Activated CD8-positive, alpha-beta memory T cell treated with anti-CD3 and anti-CD28 coated beads, Interleukin-2, amount 50 U/mL, for 4 hours (primary cell): ENCODE data around the gene KRT77.
"Not testable (repeated sequence)": the region's sequence is repeated elsewhere in the genome, so short reads cannot be mapped to it uniquely, and the experiment has no call there.

Experiments used
- DNase-seq: peaks from one replicate; pipeline ENCODE4 v3.0.0-alpha.2; 2020

Gene KRT77

DNA sequence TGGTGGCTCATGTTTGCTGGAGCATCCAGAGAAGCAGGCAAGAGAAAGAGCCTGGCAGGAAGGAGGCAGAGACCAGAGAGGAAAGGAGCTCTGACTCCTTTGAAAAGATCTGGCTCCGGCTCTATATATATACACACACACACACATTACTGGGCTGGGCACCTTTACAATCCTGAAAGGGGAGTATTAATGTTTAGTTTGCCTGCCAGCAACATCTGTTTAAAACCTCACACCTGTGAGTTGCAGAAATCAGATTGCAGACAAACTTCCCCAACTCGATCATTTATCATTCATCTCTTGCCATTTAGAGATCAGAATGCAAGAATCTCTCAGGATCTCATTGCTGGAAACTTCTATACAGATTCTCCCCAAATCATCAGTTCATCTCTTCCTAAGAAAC, at the start of gene KRT77:
KRT77 (minus strand) TSS at position 101 of the 400 bp plus-strand sequence; CDS start at position 11, 90 bp downstream.
- no peak for DNase-seq

- DNase-seq: no peak
Measured at GRCh38 chr12:52752516-52752915, 49.2 kb upstream of the KRT77 start.

DNA sequence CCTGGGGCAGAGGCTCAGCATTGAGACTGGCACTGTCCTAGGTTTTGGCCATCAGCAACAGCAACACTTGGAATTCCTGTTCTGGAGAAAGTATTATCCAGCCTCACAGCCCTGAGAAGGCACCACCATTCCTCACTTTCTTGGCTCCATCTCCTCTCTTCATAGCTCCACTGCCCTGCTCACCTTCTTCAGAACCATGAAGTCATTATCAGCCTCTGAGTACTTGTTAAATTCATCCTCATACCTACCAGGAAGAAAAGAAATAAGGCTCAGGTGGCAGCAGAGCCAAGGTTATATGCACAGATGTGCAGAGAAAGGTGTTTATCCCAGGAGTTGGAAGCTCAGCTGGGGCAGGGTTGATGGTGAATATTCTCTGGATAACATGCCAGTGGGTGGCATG, 48.5 kb upstream of the KRT77 start:
- DNase-seq: no peak

GRCh38 chr12:52750532-52750931, 47.2 kb upstream of the KRT77 start:
- not testable (repeated sequence) for DNase-seq

DNA sequence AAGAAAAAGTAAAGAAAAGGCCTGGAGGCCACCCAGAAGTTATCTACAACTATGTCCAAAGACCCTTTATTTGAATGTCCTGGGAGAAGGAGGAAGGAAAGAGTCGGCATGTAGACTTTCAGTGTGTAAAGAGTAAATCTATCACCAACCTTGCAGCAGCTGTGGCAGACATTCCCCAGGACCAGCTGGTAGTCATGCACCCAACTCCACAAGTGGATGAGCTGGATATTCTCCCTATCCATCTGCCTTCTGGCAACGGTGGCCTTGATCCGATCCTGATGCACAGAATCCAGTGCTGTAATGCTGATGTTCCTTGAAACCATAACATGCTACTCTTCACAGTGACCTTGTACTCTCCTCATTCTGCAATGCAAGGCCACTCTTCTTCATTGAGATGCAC, 46.5 kb upstream of the KRT77 start:
- no peak for DNase-seq

DNA sequence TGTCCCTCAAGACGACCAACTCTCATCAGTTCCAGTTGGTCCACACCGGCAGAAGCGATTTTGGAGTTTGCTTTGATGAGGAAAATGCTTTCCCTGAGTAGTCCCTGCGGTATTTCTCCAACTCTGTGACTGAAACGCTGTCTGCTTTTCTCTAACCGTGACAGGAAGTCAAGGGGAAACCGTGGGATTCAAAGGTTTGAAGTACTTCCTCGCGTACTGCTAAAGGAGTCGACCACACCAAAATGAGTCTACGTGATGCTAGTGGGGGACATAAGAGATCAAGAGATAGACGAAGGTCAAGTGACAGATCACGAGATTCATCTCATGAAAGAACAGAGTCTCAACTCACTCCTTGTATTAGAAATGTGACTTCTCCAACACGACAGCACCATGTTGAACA, 45.3 kb upstream of the KRT77 start:
- no peak for DNase-seq

GRCh38 chr12:52745554-52745953, 42.2 kb upstream of the KRT77 start:
- no peak for DNase-seq

DNA sequence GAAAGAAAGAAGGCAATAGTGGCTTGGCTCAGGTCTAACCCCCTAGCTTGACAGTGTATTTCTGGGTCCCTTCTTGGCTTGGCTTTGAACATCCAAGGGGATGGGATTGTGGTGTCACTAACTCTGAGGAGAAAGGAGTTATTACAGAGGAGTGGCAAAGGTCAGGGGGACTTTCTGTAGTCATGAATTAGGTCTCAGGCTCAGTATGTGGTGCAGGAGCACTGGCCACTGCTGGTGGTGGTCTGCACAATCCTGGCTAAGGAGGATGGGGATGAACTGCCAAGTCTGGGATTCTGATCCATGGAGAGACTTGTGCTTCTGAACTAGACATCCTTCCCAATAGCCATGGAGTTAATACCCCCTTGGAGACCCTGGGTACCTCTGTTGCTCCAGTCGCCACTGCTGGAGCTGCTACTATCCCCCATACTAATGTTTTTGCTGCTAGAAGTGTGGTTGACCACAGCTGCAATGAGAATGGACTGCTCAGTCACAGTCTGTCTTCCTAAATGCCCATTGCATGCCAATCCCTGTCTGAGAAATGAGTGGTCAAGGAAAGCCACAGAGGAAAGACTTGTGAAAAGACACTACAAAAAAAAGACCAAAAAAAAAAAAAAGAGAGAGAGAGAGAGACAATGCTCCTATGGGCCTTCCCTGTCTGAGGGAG, 41.3 kb upstream of the KRT77 start:
- DNase-seq: no peak

- no peak for DNase-seq
Measured at GRCh38 chr12:52742822-52743457, 39.6 kb upstream of the KRT77 start.

- no peak for DNase-seq
Measured at GRCh38 chr12:52742196-52742580, 38.9 kb upstream of the KRT77 start.

- DNase-seq: peak; percentile 56
Measured at GRCh38 chr12:52741375-52742195, 38.3 kb upstream of the KRT77 start.

DNA sequence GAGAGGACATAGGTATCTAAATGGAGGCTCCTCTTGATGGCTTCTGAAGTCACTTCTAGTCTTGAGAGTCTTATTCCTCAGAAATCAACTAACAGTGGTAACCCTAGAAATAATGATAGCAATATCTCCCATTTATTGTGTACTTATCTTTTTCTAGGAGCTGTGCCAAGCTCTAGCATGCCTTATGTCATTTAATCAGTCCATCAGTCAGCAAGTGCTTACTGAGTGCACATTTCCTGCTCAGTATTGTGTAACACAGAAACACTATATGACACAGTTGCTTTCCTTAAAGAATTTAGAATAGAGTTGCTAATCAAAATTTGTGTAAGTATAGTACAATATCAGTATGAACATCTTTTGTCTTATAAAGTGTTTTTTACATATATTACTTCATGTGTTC, 37.3 kb upstream of the KRT77 start:
- DNase-seq: no peak

DNA sequence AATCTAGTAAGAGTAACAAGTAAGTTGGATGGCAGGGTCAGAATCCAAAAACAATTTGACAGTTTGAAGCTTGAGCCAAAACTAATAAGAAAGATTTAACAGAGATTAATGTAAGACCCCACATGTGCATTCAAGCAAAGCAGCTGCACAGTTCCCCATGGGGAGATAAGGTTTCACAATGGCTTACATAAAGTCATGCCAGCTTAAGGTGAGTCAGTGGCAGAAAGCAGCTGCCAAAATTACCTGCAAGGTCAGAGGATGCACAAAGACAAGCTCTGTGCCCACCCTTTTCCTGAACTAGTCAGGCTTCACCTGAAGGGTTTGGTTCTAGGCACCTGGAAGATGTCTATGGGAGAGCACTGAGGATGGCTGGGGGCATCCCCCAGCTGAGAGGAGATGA, 36.6 kb upstream of the KRT77 start:
- DNase-seq: no peak

- DNase-seq: no peak
Measured at GRCh38 chr12:52735816-52736632, 32.7 kb upstream of the KRT77 start.

DNA sequence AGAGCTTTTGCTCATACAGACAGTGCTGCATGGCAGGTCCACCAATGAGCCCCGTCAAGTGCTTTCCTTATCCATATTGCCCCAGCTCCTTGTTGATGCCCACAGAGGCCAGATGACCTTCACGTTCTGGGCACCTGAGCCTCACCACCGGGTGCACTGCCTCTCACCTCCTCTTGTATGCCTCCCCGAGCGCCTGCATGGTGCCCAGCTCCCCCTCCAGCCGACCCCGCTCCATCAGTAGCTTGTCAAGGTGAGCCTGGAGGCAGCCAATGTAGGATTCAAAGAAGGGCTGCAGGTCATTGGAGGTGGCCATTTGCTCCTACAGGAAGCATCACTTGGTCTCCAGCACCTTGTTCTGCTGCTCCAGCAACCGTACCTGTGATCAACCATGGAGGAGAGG, 31.8 kb upstream of the KRT77 start:
- no peak for DNase-seq

- no peak for DNase-seq
Measured at GRCh38 chr12:52730793-52731192, 27.5 kb upstream of the KRT77 start.

DNA sequence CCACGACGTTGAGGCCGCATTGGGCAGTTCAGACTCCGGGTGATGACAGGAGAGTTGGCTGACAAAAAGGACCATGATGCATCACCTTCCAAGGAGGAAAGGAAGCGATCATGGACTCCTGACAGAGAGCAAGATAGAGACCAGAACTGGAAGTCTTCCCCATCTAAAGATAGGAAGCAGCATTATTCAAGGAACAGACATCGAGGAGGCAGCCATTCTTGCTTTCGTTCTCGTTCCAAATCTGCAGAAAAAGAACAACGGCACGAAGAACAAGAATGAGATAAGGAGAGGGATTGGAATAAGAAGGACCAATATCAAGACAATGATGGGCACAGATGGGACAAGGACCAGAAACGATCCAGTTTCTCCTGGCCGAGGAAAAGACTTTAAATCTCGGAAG, 27.1 kb upstream of the KRT77 start:
- no peak for DNase-seq

DNA sequence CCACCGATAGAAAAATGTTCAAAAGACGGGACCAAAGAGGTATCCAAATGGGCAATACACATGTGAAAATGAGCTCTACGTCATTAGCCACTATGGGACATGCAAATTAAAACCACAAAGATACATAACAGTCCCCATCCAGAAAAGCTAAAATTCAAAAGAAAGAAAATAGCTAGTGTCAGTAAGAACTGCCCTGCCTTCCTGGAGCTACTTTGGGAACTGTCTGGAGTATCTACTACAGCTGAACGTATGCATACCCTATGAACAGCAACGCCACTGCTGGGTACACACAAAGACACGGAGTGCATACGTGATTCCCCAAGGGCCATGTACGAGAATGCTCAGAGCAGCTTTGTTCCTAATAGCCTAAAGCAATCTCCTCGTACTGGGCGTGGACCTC, 25.8 kb upstream of the KRT77 start:
- no peak for DNase-seq

DNA sequence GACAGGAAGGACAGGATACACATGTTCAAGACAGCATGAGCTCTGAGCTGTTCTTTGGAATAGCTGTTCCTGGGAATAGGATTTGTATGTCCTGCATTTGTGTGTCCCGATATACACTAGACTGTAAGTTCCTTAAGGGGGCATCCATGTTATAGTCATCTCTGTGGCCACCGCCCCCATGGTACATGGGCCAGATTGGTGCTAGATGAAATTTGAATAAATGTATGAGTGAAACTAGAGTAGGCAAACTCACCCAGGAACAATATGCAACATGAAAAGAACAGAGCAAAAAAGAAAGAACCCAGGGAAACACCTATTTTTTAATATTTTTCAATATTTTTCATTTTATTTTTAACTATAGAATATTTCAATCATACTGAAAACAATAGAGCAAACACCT, 25.1 kb upstream of the KRT77 start:
- DNase-seq: no peak

- no peak for DNase-seq
Measured at GRCh38 chr12:52727037-52727436, 23.7 kb upstream of the KRT77 start.

DNA sequence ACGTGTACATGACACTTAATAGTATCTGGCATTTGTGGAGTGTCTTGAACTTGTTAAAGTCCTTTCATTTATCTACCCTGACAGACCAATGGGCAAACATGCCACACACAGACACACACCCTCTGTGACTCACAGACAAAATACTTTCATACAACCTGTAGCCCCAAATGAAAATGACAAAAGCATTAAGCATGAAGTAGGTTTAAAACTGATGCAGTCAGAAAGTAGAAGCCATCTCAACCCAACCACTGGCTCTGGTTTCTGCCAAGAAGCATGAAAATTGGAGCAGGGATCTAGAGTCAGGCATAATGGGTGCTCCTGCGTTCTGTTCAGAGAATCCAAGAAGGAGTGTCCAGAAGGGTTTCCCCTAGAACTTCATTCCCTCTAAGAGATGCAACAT, 23.1 kb upstream of the KRT77 start:
- no peak for DNase-seq

DNA sequence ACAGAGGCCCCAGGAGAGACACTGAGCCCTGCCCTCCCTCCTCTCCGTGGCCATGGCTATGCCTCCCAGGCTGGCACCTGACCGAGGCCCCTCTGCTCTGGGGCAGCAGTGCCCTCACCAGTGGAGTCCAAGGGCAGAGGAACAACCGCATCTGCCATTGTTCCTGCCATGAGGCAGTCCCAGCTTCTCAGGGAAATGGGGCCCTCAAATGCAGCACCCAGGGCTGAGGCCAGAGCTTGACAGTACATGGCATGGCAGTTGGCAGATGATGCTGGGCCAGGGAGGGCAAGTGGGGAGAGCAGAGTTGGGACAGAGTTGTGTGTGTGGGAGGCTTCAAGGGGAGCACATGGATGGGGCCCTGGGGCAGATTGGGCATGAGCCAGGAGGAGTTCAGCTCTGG, 21.1 kb upstream of the KRT77 start:
- no peak for DNase-seq

GRCh38 chr12:52722680-52723079, 19.4 kb upstream of the KRT77 start:
- no peak for DNase-seq
